HepG2 (cell line): ENCODE measurements around the gene SPTB. TPM values are rescaled to one million over a fixed set of nuclear protein-coding genes. Genes with fewer than 3 reads are reported as not detected.

Experiments
- AHR ChIP-seq: IDR thresholded peaks from 2 replicates; pipeline ENCODE4 v1.6.1; 2018; ENCODE audit warnings: missing genetic modification reagents, missing compliant biosample characterization
- CEBPB ChIP-seq: IDR thresholded peaks from 2 replicates; pipeline ENCODE4 v1.6.1; 2011; ENCODE audit warnings: low read depth, low read length, improper control_type of control experiment, borderline replicate concordance
- GABPB1 ChIP-seq: IDR thresholded peaks from 2 replicates; pipeline ENCODE4 v1.6.1; 2016; ENCODE audit warnings: mild to moderate bottlenecking, missing genetic modification reagents, moderate library complexity, missing compliant biosample characterization
- HDAC1 ChIP-seq: sonication (generic); formaldehyde crosslinking; IDR thresholded peaks from 2 replicates; pipeline ENCODE4 v1.5.1; 2020; ENCODE audit warnings: mild to moderate bottlenecking, missing genetic modification reagents
- SALL2 ChIP-seq: sonication (generic); formaldehyde crosslinking; IDR thresholded peaks from 2 replicates; pipeline ENCODE4 v1.8.1; 2023; ENCODE audit warnings: mild to moderate bottlenecking, missing genetic modification reagents, inconsistent platforms
- SETDB1 ChIP-seq: sonication (generic); formaldehyde crosslinking; IDR thresholded peaks from 2 replicates; pipeline ENCODE4 v1.5.1; 2020; ENCODE audit warnings: missing genetic modification reagents, mild to moderate bottlenecking, borderline replicate concordance
- STAG1 ChIP-seq: sonication (generic); formaldehyde crosslinking; IDR thresholded peaks from 2 replicates; pipeline ENCODE4 v1.4.0; 2020; ENCODE audit warnings: missing genetic modification reagents
- XRCC5 ChIP-seq: fragments of 200-400 bp; formaldehyde crosslinking; optimal IDR thresholded peaks from 2 replicates; pipeline ENCODE3; 2017; ENCODE audit warnings: mild to moderate bottlenecking, low read length
- ZFX ChIP-seq: sonication (generic); formaldehyde crosslinking; IDR thresholded peaks from 2 replicates; pipeline ENCODE4 v1.4.0; 2020; ENCODE audit warnings: mild to moderate bottlenecking, low read depth, missing genetic modification reagents, moderate library complexity
- ZNF230 ChIP-seq: sonication (generic); formaldehyde crosslinking; IDR thresholded peaks from 2 replicates; pipeline ENCODE4 v1.4.0; 2020; ENCODE audit warnings: mild to moderate bottlenecking, missing genetic modification reagents
- ZNF567 ChIP-seq: sonication (generic); formaldehyde crosslinking; IDR thresholded peaks from 2 replicates; pipeline ENCODE4 v1.8.1; 2023; ENCODE audit warnings: mild to moderate bottlenecking, missing genetic modification reagents, borderline replicate concordance
- polyA plus RNA-seq, 8 experiments: library from polyadenylated mRNA; depleted of rRNA in 3 of 8; stranded (reverse) in 7 of 8; unstranded in 1 of 8; fragments of >200 nt; fragmentation: Illumina TruSeq in 4 of 8; extraction: Trizol in 4 of 8; gene quantifications; 2 replicates each; pipeline versions ENCODE4 v1.2.1 to v1.2.3, GENCODE V29; 2011 to 2016; ENCODE audit warnings: low read depth in 4 of 8, missing spikeins in 1 of 8, mixed read lengths in 1 of 8; ENCODE audit not compliant: insufficient read depth in 1 of 8
- total RNA-seq, 5 experiments: library from RNA; depleted of rRNA; stranded (reverse); fragments of >200 nt; fragmentation: Illumina TruSeq; extraction: Trizol; gene quantifications; 2 replicates each; pipeline ENCODE4 v1.2.3, GENCODE V29; 2016; ENCODE audit warnings: low read depth in 1 of 5
- TF ChIP-seq, protein P1 (sequence below): sonication (generic); formaldehyde crosslinking; IDR thresholded peaks from 2 replicates; pipeline ENCODE4 v1.5.1; 2020; ENCODE audit warnings: mild to moderate bottlenecking, missing genetic modification reagents, moderate library complexity
- TF ChIP-seq, protein P2 (sequence below): sonication (generic); formaldehyde crosslinking; IDR thresholded peaks from 2 replicates; pipeline ENCODE4 v1.4.0; 2020; ENCODE audit warnings: mild to moderate bottlenecking, missing genetic modification reagents
- TF ChIP-seq, protein P3 (sequence below): sonication (generic); formaldehyde crosslinking; IDR thresholded peaks from 2 replicates; pipeline ENCODE4 v1.5.0; 2020; ENCODE audit warnings: mild to moderate bottlenecking, missing genetic modification reagents
- TF ChIP-seq, protein P4 (sequence below): sonication (generic); formaldehyde crosslinking; IDR thresholded peaks from 2 replicates; pipeline ENCODE4 v1.5.1; 2020; ENCODE audit warnings: mild to moderate bottlenecking, missing genetic modification reagents, moderate library complexity
- TF ChIP-seq, protein P5 (sequence below): sonication (generic); formaldehyde crosslinking; conservative IDR thresholded peaks from 2 replicates; pipeline ENCODE4 v1.8.0; 2022; ENCODE audit warnings: low read depth, missing genetic modification reagents
- TF ChIP-seq, protein P6 (sequence below): sonication (generic); formaldehyde crosslinking; IDR thresholded peaks from 2 replicates; pipeline ENCODE4 v1.8.0; 2022; ENCODE audit warnings: mild to moderate bottlenecking, missing genetic modification reagents, borderline replicate concordance

Gene SPTB
- total and polyA plus RNA-seq, 2 of the 13 experiments (the other 11 are each of a cell fraction or from before 2014, with no cell fraction given): 0.01 to 0.02 TPM

DNA sequence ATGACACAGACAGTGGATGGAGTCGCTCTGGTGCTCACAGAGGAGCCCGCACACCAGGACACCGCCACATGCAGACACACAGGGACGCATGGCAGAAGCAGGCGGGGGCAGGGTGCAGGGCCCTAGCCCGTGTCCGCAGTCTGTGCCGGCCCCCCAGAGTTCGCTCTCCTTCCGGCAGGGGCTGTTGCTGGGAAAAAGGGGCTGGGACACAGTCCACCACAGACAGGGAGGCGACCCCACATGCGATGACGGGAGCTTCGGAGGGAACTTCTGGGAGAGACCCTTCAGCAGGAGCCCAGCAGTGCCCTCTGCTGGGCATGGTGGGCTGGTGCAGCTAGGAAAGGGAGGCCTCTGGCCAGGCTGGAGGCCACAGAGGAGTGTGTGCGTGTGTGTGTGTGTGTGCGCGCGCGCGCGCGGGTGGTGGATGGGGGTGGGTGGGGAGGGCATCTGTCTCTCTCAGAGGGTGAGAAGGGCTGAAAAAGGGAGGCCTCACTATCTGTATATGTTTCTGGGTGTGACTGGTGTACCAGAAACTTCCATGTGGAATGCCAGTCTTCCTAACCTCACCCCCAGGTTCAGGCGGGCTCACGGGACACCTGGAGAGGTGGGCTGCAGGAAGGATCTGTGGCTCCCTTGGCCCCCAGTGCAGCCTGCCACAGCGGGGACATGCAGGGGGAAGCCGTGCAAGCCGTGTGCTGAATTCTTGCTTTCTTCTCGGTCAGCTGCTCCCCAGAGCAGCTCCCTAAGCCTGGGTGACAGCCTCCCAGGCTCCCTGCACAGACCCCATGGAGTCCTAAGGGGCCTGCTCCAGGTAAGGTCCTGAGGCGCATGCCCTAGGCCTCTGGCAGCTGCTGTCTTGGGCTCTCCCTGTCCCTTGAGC, 114.8 kb downstream of the SPTB start (continued):
- TF ChIP-seq CEBPB (no peak), HDAC1 (CRISPR knock-in tag) (no peak), SALL2 (CRISPR knock-in tag) (no peak), ZNF567 (CRISPR knock-in tag) (0 out of 2 replicates have a peak, but pooled peaks have one; percentile 36), ZNF230 (CRISPR knock-in tag) (peak; percentile 31; the same call in 1 of the 2 replicates), GABPB1 (peak; percentile 28; the same call in 1 of the 2 replicates), XRCC5 (peak; percentile 73), STAG1 (CRISPR knock-in tag) (peak; percentile 78), AHR (0 out of 2 replicates have a peak, but pooled peaks have one; percentile 23), ZFX (peak; percentile 38), SETDB1 (no peak)
- TF ChIP-seq, protein P1, sequence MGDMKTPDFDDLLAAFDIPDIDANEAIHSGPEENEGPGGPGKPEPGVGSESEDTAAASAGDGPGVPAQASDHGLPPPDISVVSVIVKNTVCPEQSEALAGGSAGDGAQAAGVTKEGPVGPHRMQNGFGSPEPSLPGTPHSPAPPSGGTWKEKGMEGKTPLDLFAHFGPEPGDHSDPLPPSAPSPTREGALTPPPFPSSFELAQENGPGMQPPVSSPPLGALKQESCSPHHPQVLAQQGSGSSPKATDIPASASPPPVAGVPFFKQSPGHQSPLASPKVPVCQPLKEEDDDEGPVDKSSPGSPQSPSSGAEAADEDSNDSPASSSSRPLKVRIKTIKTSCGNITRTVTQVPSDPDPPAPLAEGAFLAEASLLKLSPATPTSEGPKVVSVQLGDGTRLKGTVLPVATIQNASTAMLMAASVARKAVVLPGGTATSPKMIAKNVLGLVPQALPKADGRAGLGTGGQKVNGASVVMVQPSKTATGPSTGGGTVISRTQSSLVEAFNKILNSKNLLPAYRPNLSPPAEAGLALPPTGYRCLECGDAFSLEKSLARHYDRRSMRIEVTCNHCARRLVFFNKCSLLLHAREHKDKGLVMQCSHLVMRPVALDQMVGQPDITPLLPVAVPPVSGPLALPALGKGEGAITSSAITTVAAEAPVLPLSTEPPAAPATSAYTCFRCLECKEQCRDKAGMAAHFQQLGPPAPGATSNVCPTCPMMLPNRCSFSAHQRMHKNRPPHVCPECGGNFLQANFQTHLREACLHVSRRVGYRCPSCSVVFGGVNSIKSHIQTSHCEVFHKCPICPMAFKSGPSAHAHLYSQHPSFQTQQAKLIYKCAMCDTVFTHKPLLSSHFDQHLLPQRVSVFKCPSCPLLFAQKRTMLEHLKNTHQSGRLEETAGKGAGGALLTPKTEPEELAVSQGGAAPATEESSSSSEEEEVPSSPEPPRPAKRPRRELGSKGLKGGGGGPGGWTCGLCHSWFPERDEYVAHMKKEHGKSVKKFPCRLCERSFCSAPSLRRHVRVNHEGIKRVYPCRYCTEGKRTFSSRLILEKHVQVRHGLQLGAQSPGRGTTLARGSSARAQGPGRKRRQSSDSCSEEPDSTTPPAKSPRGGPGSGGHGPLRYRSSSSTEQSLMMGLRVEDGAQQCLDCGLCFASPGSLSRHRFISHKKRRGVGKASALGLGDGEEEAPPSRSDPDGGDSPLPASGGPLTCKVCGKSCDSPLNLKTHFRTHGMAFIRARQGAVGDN (CRISPR knock-in tag): peak; percentile 53
- TF ChIP-seq, protein P2, sequence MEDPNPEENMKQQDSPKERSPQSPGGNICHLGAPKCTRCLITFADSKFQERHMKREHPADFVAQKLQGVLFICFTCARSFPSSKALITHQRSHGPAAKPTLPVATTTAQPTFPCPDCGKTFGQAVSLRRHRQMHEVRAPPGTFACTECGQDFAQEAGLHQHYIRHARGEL (CRISPR knock-in tag): no peak
- TF ChIP-seq, protein P3, sequence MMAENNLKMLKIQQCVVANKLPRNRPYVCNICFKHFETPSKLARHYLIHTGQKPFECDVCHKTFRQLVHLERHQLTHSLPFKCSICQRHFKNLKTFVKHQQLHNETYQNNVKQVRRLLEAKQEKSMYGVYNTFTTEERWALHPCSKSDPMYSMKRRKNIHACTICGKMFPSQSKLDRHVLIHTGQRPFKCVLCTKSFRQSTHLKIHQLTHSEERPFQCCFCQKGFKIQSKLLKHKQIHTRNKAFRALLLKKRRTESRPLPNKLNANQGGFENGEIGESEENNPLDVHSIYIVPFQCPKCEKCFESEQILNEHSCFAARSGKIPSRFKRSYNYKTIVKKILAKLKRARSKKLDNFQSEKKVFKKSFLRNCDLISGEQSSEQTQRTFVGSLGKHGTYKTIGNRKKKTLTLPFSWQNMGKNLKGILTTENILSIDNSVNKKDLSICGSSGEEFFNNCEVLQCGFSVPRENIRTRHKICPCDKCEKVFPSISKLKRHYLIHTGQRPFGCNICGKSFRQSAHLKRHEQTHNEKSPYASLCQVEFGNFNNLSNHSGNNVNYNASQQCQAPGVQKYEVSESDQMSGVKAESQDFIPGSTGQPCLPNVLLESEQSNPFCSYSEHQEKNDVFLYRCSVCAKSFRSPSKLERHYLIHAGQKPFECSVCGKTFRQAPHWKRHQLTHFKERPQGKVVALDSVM: peak; percentile 69
- TF ChIP-seq, protein P4, sequence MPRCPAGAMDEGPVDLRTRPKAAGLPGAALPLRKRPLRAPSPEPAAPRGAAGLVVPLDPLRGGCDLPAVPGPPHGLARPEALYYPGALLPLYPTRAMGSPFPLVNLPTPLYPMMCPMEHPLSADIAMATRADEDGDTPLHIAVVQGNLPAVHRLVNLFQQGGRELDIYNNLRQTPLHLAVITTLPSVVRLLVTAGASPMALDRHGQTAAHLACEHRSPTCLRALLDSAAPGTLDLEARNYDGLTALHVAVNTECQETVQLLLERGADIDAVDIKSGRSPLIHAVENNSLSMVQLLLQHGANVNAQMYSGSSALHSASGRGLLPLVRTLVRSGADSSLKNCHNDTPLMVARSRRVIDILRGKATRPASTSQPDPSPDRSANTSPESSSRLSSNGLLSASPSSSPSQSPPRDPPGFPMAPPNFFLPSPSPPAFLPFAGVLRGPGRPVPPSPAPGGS: 0 out of 2 replicates have a peak, but pooled peaks have one; percentile 17
- TF ChIP-seq, protein P5, sequence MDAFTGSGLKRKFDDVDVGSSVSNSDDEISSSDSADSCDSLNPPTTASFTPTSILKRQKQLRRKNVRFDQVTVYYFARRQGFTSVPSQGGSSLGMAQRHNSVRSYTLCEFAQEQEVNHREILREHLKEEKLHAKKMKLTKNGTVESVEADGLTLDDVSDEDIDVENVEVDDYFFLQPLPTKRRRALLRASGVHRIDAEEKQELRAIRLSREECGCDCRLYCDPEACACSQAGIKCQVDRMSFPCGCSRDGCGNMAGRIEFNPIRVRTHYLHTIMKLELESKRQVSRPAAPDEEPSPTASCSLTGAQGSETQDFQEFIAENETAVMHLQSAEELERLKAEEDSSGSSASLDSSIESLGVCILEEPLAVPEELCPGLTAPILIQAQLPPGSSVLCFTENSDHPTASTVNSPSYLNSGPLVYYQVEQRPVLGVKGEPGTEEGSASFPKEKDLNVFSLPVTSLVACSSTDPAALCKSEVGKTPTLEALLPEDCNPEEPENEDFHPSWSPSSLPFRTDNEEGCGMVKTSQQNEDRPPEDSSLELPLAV (CRISPR knock-in tag): no peak
- TF ChIP-seq, protein P6, sequence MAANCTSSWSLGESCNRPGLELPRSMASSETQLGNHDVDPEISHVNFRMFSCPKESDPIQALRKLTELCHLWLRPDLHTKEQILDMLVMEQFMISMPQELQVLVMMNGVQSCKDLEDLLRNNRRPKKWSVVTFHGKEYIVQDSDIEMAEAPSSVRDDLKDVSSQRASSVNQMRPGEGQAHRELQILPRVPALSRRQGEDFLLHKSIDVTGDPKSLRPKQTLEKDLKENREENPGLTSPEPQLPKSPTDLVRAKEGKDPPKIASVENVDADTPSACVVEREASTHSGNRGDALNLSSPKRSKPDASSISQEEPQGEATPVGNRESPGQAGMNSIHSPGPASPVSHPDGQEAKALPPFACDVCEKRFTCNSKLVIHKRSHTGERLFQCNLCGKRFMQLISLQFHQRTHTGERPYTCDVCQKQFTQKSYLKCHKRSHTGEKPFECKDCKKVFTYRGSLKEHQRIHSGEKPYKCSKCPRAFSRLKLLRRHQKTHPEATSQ (CRISPR knock-in tag): no peak
- TF ChIP-seq, all 625 proteins: peak for 17
